Astrocyte (in vitro differentiated cells and primary cell): ENCODE measurements around the gene SCIMP. TPM values are rescaled to one million over a fixed set of nuclear protein-coding genes. Genes with fewer than 3 reads are reported as not detected.
A peak's percentile ranks its signal among the peaks of the same experiment; 100 is the strongest.

ENCODE experiments used
- DNase-seq: peaks from one replicate; pipeline ENCODE4 v3.0.0-alpha.2; 2010; ENCODE audit warnings: low read depth
- FAIRE-seq: peaks from 2 replicates; lab custom pipeline; 2011; peaks lifted over from hg19 to GRCh38; lab: Jason Lieb, UNC
- H2AFZ ChIP-seq: 2 replicates; pipeline ENCODE4 v1.6.0; 2012; ENCODE audit warnings: low read depth, low read length, inconsistent platforms
- H3K27ac ChIP-seq: 2 replicates; pipeline ENCODE4 v1.5.1; 2011; ENCODE audit warnings: low read depth, low read length, inconsistent platforms
- H3K27me3 ChIP-seq: 2 replicates; pipeline ENCODE4 v1.6.0; 2011; ENCODE audit warnings: low read length, inconsistent platforms; ENCODE audit not compliant: insufficient read depth
- H3K36me3 ChIP-seq: 2 replicates; pipeline ENCODE4 v1.5.1; 2011; ENCODE audit warnings: low read length, inconsistent platforms; ENCODE audit not compliant: insufficient read depth
- H3K4me1 ChIP-seq: 2 replicates; pipeline ENCODE4 v1.5.1; 2011; ENCODE audit warnings: low read length, inconsistent platforms; ENCODE audit not compliant: insufficient read depth
- H3K4me2 ChIP-seq: 2 replicates; pipeline ENCODE4 v1.6.0; 2012; ENCODE audit warnings: low read length, inconsistent platforms
- H3K4me3 ChIP-seq: 2 replicates; pipeline ENCODE4 v1.5.1; 2011; ENCODE audit warnings: low read depth, mild to moderate bottlenecking, low read length, inconsistent platforms; ENCODE audit not compliant: insufficient read depth
- H3K79me2 ChIP-seq: 2 replicates; pipeline ENCODE4 v1.6.0; 2012; ENCODE audit warnings: mild to moderate bottlenecking, low read length, inconsistent platforms; ENCODE audit not compliant: insufficient read depth
- H3K9ac ChIP-seq: 2 replicates; pipeline ENCODE4 v1.6.0; 2012; ENCODE audit warnings: mild to moderate bottlenecking, low read length, inconsistent platforms
- H3K9me3 ChIP-seq: 2 replicates; pipeline ENCODE4 v1.5.1; 2012; ENCODE audit warnings: low read depth, mild to moderate bottlenecking, low read length, inconsistent platforms; ENCODE audit not compliant: insufficient read depth
- H4K20me1 ChIP-seq: 2 replicates; pipeline ENCODE4 v1.6.0; 2012; ENCODE audit warnings: low read length, inconsistent platforms; ENCODE audit not compliant: insufficient read depth
- H3K27ac Mint-ChIP-seq: one replicate; pipeline ENCODE4 v1.8.0; 2021; ENCODE audit warnings: mild to moderate bottlenecking, mixed read lengths; ENCODE audit not compliant: unreplicated experiment
- H3K27me3 Mint-ChIP-seq: one replicate; pipeline ENCODE4 v1.8.0; 2021; ENCODE audit warnings: low read depth, mixed read lengths; ENCODE audit not compliant: unreplicated experiment
- H3K36me3 Mint-ChIP-seq: one replicate; pipeline ENCODE4 v1.8.0; 2021; ENCODE audit warnings: low read depth, mixed read lengths; ENCODE audit not compliant: unreplicated experiment
- H3K4me1 Mint-ChIP-seq: one replicate; pipeline ENCODE4 v1.8.0; 2021; ENCODE audit warnings: low read depth, mixed read lengths; ENCODE audit not compliant: unreplicated experiment
- H3K4me3 Mint-ChIP-seq: one replicate; pipeline ENCODE4 v1.8.0; 2021; ENCODE audit warnings: mild to moderate bottlenecking, moderate library complexity, mixed read lengths; ENCODE audit not compliant: unreplicated experiment
- H3K9me3 Mint-ChIP-seq: one replicate; pipeline ENCODE4 v1.8.0; 2021; ENCODE audit warnings: mild to moderate bottlenecking, mixed read lengths; ENCODE audit not compliant: unreplicated experiment
- CTCF ChIP-seq: IDR thresholded peaks from 2 replicates; pipeline ENCODE4 v1.5.1; 2011; ENCODE audit warnings: low read depth, mild to moderate bottlenecking, inconsistent platforms, low read length, moderate library complexity; ENCODE audit not compliant: insufficient read depth
- EZH2 ChIP-seq: IDR thresholded peaks from 2 replicates; pipeline ENCODE4 v1.6.1; 2012; ENCODE audit warnings: mild to moderate bottlenecking, low read length, inconsistent platforms; ENCODE audit not compliant: insufficient read depth
- total RNA-seq: library from RNA; stranded (reverse); gene quantifications from 2 replicates; pipeline ENCODE4 v1.2.1, GENCODE V29; 2021

Gene SCIMP
- total RNA-seq, 1 donor from 2014 or later: not detected

GRCh38 chr17:5282642-5283217 is 48.1 kb upstream of the SCIMP start:
- Histone ChIP-seq H2AFZ (peak overlapping the region; percentile 34), H3K79me2 (peaks cover 52% of the 10 kb centered on the region)

GRCh38 chr17:5281814-5282641 is 47.4 kb upstream of the SCIMP start, which contains the start of gene RABEP1:
Gene RABEP1 (plus strand): TSS chr17:5282284. CDS start chr17:5282487, 203 bp downstream.
- peak within 1 kb of the TSS; percentile 72 for H3K27ac ChIP-seq
- H3K36me3 Mint-ChIP-seq: no peaks in the 10 kb centered on the region

More at GRCh38 chr17:5282642-5283217, 48.1 kb upstream of the SCIMP start:
- Histone ChIP-seq H3K4me2 (peak overlapping the region; percentile 91), H3K27ac (peak overlapping the region; percentile 15), H3K9me3 (no peaks in the 10 kb centered on the region), H3K27me3 (no peaks in the 10 kb centered on the region), H3K4me3 (peak overlapping the region; percentile 77), H3K4me1 (peaks cover 12% of the 10 kb centered on the region), H3K36me3 (no peaks in the 10 kb centered on the region), H4K20me1 (peaks cover 45% of the 10 kb centered on the region), H3K9ac (peak overlapping the region; percentile 82)
- Mint-ChIP-seq H3K9me3 (no peaks in the 10 kb centered on the region), H3K27me3 (no peaks in the 10 kb centered on the region), H3K36me3 (no peaks in the 10 kb centered on the region), H3K27ac (peak overlapping the region; percentile 69), H3K4me3 (peak overlapping the region; percentile 93), H3K4me1 (peaks cover 21% of the 10 kb centered on the region)
- no peak for TF ChIP-seq EZH2
- no peak for TF ChIP-seq CTCF
- no peak for FAIRE-seq
- DNase-seq: no peak

More at GRCh38 chr17:5281814-5282641, 47.4 kb upstream of the SCIMP start, which contains the start of gene RABEP1:
- Mint-ChIP-seq H3K4me1 (peaks cover 21% of the 10 kb centered on the region), H3K27me3 (peaks cover 6% of the 10 kb centered on the region), H3K9me3 (no peaks in the 10 kb centered on the region), H3K4me3 (peak within 1 kb of the TSS; percentile 93), H3K27ac (peak within 1 kb of the TSS; percentile 69)
- TF ChIP-seq CTCF: no peak
- TF ChIP-seq EZH2: no peak
- Histone ChIP-seq H3K4me1 (peaks cover 12% of the 10 kb centered on the region), H4K20me1 (peaks cover 41% of the 10 kb centered on the region), H3K4me3 (peak within 1 kb of the TSS; percentile 77), H3K9ac (peak within 1 kb of the TSS; percentile 82), H3K9me3 (no peaks in the 10 kb centered on the region), H3K4me2 (peak within 1 kb of the TSS; percentile 91), H3K27me3 (no peaks in the 10 kb centered on the region), H2AFZ (peak within 1 kb of the TSS; percentile 74), H3K36me3 (no peaks in the 10 kb centered on the region), H3K79me2 (peaks cover 45% of the 10 kb centered on the region)
- FAIRE-seq (no peak), DNase-seq (peak; percentile 71)
